B cell (primary cell): ENCODE measurements around the gene GOLGA6L9.
"Not testable (repeated sequence)": the region's sequence is repeated elsewhere in the genome, so short reads cannot be mapped to it uniquely, and the experiment has no call there.

Source experiments
- EZH2 ChIP-seq: IDR thresholded peaks from 2 replicates; pipeline ENCODE4 v1.6.1; 2012; ENCODE audit warnings: borderline replicate concordance, low read depth, mild to moderate bottlenecking, moderate library complexity, low read length; ENCODE audit not compliant: insufficient read depth, poor library complexity, severe bottlenecking
- TF ChIP-seq, protein P1 (sequence below): fragments of 200-600 bp; IDR thresholded peaks from one replicate; pipeline ENCODE4 v1.8.0; 2022; ENCODE audit warnings: antibody characterized with exemption, mild to moderate bottlenecking

DNA sequence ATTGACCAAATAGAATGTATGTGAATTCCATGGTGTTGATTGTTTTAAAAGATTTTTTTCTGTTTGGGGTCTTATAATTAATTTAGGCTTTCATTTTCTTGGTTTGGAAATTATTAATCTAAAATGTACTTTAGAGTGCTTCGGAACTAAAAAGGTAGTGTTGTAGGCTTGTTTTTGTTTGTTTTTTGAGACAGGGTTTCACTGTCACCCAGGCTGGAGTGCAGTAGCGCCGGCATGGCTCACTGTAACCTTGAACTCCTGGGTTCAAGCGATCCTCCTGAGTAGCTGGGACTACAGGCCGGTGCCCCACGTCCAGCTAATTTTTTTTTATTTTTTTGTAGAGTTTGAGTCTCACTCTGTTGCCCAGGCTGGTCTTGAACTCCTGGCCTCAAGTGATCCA, 27.7 kb upstream of the GOLGA6L9 start:
- TF ChIP-seq, protein P1, sequence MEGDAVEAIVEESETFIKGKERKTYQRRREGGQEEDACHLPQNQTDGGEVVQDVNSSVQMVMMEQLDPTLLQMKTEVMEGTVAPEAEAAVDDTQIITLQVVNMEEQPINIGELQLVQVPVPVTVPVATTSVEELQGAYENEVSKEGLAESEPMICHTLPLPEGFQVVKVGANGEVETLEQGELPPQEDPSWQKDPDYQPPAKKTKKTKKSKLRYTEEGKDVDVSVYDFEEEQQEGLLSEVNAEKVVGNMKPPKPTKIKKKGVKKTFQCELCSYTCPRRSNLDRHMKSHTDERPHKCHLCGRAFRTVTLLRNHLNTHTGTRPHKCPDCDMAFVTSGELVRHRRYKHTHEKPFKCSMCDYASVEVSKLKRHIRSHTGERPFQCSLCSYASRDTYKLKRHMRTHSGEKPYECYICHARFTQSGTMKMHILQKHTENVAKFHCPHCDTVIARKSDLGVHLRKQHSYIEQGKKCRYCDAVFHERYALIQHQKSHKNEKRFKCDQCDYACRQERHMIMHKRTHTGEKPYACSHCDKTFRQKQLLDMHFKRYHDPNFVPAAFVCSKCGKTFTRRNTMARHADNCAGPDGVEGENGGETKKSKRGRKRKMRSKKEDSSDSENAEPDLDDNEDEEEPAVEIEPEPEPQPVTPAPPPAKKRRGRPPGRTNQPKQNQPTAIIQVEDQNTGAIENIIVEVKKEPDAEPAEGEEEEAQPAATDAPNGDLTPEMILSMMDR, result not testable (repeated sequence)
- not testable (repeated sequence) for TF ChIP-seq EZH2
